OCI-LY3 (cell line): ENCODE measurements around the gene RETREG3.
A peak's percentile ranks its signal among the peaks of the same experiment; 100 is the strongest.
"Not testable (repeated sequence)": the region's sequence is repeated elsewhere in the genome, so short reads cannot be mapped to it uniquely, and the experiment has no call there.

Experiments used
- H2AFZ ChIP-seq: fragments of 200-600, 300-600 bp; shearing (Covaris generic); 2 replicates; pipeline ENCODE4 v1.6.0; 2014; ENCODE audit warnings: antibody characterized with exemption, low read depth, low read length
- H3K27ac ChIP-seq: fragments of 200-600, 300-600 bp; sonication (generic); 2 replicates; pipeline ENCODE4 v1.5.1; 2014; ENCODE audit warnings: mild to moderate bottlenecking, low read length, moderate library complexity, mixed read lengths
- H3K27me3 ChIP-seq: fragments of 200-600, 300-600 bp; sonication (generic); 2 replicates; pipeline ENCODE4 v1.6.1; 2014; ENCODE audit warnings: low read depth, low read length, mixed read lengths
- H3K36me3 ChIP-seq: fragments of 200-600, 300-600 bp; sonication (generic); replicated peaks from 2 replicates; pipeline ENCODE3; 2014; ENCODE audit warnings: low read depth, low read length, mixed read lengths
- H3K4me1 ChIP-seq: fragments of 300-600, 200-600 bp; sonication (generic); 2 replicates; pipeline ENCODE4 v1.6.1; 2014; ENCODE audit warnings: low read length, mixed read lengths
- H3K4me2 ChIP-seq: fragments of 200-600, 300-600 bp; sonication (generic); 2 replicates; pipeline ENCODE4 v1.6.1; 2014; ENCODE audit warnings: low read length, mixed read lengths
- H3K4me3 ChIP-seq: fragments of 300-600, 200-600 bp; sonication (generic); 2 replicates; pipeline ENCODE4 v1.5.1; 2014; ENCODE audit warnings: antibody characterized with exemption, mild to moderate bottlenecking, low read length, moderate library complexity
- H3K79me2 ChIP-seq: fragments of 300-600, 200-600 bp; shearing (Covaris generic); 2 replicates; pipeline ENCODE4 v1.6.1; 2014; ENCODE audit warnings: mild to moderate bottlenecking, low read length, mixed read lengths
- H3K9ac ChIP-seq: fragments of 300-600, 200-600 bp; shearing (Covaris generic); 2 replicates; pipeline ENCODE4 v1.6.0; 2014; ENCODE audit warnings: mild to moderate bottlenecking, low read length, moderate library complexity
- H3K9me3 ChIP-seq: fragments of 200-600, 300-600 bp; shearing (Covaris generic); 2 replicates; pipeline ENCODE4 v1.6.1; 2014; ENCODE audit warnings: low read length, mixed read lengths; ENCODE audit not compliant: insufficient read depth
- H4K20me1 ChIP-seq: fragments of 200-600, 300-600 bp; sonication (generic); 2 replicates; pipeline ENCODE4 v1.6.1; 2016; ENCODE audit warnings: low read length, mixed read lengths; ENCODE audit not compliant: insufficient read depth
- EZH2phosphoT487 ChIP-seq: fragments of 200-600 bp; shearing (Covaris generic); IDR thresholded peaks from 2 replicates; pipeline ENCODE4 v1.6.1; 2018; ENCODE audit warnings: antibody characterized with exemption, mixed run types, low read depth
- TF ChIP-seq, protein P1 (sequence below): fragments of 200-600, 300-600 bp; sonication (generic); IDR thresholded peaks from 2 replicates; pipeline ENCODE4 v1.5.1; 2014; ENCODE audit warnings: antibody characterized with exemption, low read length, low read depth

Gene RETREG3

DNA sequence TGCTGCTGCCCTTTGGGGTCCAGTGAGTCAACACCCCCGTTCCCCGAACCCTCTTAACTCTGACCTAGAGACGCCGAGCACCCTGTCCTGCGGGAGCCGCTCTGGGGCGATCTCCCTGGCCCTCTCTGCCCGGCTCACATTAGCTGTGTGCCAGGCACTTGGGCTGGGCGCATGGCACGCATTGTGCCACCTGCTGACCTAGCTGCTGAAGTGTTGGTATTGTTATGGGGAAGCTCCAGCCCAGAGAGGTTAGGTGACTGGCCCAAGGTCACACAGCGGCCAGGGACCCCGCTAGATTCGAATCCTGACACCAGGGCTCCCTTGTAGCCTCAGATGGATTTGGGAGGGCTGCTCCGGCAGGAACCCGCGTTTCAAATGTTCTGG lies 55.3 kb downstream of the RETREG3 start:
- H3K27me3 ChIP-seq, result no peaks in the 10 kb centered on the region
- H3K4me2 ChIP-seq, result peak overlapping the region; percentile 97
- peaks cover 8% of the 10 kb centered on the region for H3K79me2 ChIP-seq
- H3K4me1 ChIP-seq, result peaks cover 11% of the 10 kb centered on the region
- 0 out of 2 replicates have a peak overlapping the region, but pooled peaks have one; percentile 46 for H3K27ac ChIP-seq
- no peaks in the 10 kb centered on the region for H3K9me3 ChIP-seq
- H4K20me1 ChIP-seq, result no peaks in the 10 kb centered on the region
- H3K36me3 ChIP-seq, result no peaks in the 10 kb centered on the region
- H2AFZ ChIP-seq, result no peak overlapping the region
- peak overlapping the region; percentile 88 for H3K9ac ChIP-seq
- TF ChIP-seq EZH2phosphoT487, result no peak
- TF ChIP-seq, protein P1, sequence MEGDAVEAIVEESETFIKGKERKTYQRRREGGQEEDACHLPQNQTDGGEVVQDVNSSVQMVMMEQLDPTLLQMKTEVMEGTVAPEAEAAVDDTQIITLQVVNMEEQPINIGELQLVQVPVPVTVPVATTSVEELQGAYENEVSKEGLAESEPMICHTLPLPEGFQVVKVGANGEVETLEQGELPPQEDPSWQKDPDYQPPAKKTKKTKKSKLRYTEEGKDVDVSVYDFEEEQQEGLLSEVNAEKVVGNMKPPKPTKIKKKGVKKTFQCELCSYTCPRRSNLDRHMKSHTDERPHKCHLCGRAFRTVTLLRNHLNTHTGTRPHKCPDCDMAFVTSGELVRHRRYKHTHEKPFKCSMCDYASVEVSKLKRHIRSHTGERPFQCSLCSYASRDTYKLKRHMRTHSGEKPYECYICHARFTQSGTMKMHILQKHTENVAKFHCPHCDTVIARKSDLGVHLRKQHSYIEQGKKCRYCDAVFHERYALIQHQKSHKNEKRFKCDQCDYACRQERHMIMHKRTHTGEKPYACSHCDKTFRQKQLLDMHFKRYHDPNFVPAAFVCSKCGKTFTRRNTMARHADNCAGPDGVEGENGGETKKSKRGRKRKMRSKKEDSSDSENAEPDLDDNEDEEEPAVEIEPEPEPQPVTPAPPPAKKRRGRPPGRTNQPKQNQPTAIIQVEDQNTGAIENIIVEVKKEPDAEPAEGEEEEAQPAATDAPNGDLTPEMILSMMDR, result no peak
- H3K4me3 ChIP-seq, result peak overlapping the region; percentile 92

DNA sequence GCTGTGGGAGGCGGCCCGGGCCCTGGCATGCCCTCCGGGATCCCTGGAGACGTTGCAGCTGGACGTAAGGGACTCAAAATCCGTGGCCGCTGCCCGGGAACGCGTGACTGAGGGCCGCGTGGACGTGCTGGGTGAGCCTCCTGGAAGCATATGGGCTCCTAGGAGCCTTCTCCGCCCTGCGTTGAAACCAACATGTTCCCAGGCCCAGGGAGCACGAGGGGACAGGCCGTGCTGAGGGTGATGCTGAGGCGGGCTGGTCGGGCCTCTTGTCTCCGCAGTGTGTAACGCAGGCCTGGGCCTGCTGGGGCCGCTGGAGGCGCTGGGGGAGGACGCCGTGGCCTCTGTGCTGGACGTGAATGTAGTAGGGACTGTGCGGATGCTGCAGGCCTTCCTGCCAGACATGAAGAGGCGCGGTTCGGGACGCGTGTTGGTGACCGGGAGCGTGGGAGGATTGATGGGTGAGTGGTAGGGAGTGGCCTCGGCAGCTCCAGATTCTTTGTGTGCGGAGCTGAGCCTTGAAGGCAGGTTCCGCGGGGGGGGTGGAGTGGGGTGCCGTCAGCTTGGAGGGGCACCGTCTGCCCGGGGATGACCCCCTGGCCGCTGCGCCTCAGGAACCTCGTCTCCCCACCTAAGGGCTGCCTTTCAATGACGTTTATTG lies 55.9 kb downstream of the RETREG3 start:
- Histone ChIP-seq H3K9ac (no peak overlapping the region), H3K4me2 (no peak overlapping the region)

DNA sequence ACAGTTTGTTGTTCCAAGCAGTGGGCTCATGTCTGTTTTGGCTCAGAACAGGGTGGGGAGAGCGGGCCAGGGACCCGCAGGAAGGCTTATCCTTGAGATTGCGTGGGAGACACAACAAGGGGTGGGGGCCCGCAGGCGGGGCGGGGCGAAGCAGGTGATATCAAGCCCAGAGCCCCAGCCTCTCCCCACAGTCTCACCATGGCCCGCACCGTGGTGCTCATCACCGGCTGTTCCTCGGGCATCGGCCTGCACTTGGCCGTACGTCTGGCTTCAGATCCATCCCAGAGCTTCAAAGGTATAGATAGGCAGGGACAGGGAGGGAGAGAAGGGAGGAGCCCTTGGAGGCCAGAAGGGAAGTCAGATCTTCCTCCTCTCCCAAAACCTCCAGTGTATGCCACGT lies 56.4 kb downstream of the RETREG3 start, which contains the start of gene HSD17B1:
Gene HSD17B1, plus strand, starts transcription at position 188 of the 400 bp plus-strand sequence. Its CDS starts 11 bp downstream, at position 199.
- not testable (repeated sequence) for H3K27me3 ChIP-seq, H3K9ac ChIP-seq, H3K79me2 ChIP-seq, H2AFZ ChIP-seq, H3K36me3 ChIP-seq, H3K9me3 ChIP-seq, H4K20me1 ChIP-seq, H3K27ac ChIP-seq
- peak within 1 kb of the TSS; percentile 97 for H3K4me2 ChIP-seq
- H3K4me1 ChIP-seq, result peaks cover 11% of the 10 kb centered on the region
- H3K4me3 ChIP-seq, result peak within 1 kb of the TSS; percentile 92

More for the DNA sequence above, 55.9 kb downstream of the RETREG3 start:
- H3K27me3 ChIP-seq, result no peaks in the 10 kb centered on the region
- no peaks in the 10 kb centered on the region for H3K9me3 ChIP-seq
- peaks cover 8% of the 10 kb centered on the region for H3K79me2 ChIP-seq
- no peaks in the 10 kb centered on the region for H3K36me3 ChIP-seq
- H3K4me3 ChIP-seq, result no peak overlapping the region
- H3K27ac ChIP-seq, result no peak overlapping the region
- no peak for TF ChIP-seq EZH2phosphoT487
- TF ChIP-seq, protein P1, result no peak
- no peak overlapping the region for H2AFZ ChIP-seq
- no peaks in the 10 kb centered on the region for H4K20me1 ChIP-seq
- H3K4me1 ChIP-seq, result peaks cover 11% of the 10 kb centered on the region

DNA sequence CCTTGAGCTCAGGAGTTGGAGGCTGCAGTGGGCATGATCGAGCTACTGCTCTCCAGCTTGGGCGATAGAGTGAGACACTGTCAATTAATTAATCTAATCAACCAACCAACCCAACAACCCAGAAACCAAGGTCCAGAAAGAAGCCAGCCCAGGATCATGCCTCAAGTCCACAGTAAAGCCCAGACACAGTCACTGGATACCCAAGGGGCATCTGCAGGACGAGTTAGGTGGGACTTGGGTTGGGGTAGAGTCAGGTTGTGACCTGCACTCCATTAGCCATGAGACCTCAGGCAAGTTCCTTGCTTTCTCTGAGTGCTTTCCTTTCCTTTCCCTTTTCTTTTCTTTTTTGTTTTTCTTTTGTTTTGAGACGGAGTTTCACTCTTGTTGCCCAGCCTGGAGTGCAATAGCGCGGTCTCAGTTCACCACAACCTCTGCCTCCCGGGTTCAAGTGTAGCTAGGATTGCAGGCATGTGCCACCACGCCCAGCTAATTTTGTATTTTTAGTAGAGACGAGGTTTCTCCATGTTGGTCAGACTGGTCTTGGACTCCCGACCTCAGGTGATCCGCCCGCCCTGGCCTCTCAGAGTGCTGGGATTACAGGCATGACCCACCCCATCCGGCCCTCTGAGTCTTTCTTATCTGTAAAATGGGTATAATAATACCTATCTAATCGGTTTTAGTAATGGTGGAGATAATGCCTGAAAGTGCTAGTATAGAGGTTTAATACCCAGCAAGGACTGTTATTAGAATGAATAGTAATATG lies 60.0 kb downstream of the RETREG3 start:
- Histone ChIP-seq H2AFZ (no peak overlapping the region), H3K4me3 (peak overlapping the region; percentile 74), H3K27me3 (no peaks in the 10 kb centered on the region), H3K27ac (no peak overlapping the region), H3K4me1 (0 out of 2 replicates have a peak, but pooled peaks cover 5% of the 10 kb centered on the region), H3K9ac (no peak overlapping the region), H3K36me3 (no peaks in the 10 kb centered on the region), H3K4me2 (peak overlapping the region; percentile 66), H4K20me1 (no peaks in the 10 kb centered on the region), H3K79me2 (peaks cover 5% of the 10 kb centered on the region), H3K9me3 (no peaks in the 10 kb centered on the region)
- TF ChIP-seq EZH2phosphoT487, result no peak
- TF ChIP-seq, protein P1, result no peak
